Mucosa of descending colon (tissue), 3 donors: Measurements from ENCODE around the gene ST6GALNAC2. TPM values are rescaled to one million over a fixed set of nuclear protein-coding genes. Genes with fewer than 3 reads are reported as not detected.

Source experiments
- ATAC-seq: fragments of 200-7000 bp; cut with Tn5 transposase; one replicate; pipeline ENCODE4 v1.9.1; 2020; ENCODE audit warnings: mild to moderate bottlenecking, moderate library complexity
- DNase-seq, 3 donors: peaks; one replicate each; pipeline ENCODE4 v3.0.0-alpha.2; 2020
- H3K36me3 ChIP-seq: fragments of 200-600 bp; one replicate; pipeline ENCODE4 v1.8.0; 2021; ENCODE audit warnings: low read depth, mild to moderate bottlenecking
- H3K4me1 ChIP-seq: fragments of 200-600 bp; one replicate; pipeline ENCODE4 v1.8.0; 2021; ENCODE audit warnings: low read depth, mild to moderate bottlenecking
- H3K4me3 ChIP-seq: fragments of 200-600 bp; one replicate; pipeline ENCODE4 v1.8.0; 2021; ENCODE audit warnings: mild to moderate bottlenecking
- H3K9me3 ChIP-seq: fragments of 200-600 bp; one replicate; pipeline ENCODE4 v1.8.0; 2021; ENCODE audit warnings: mild to moderate bottlenecking
- intact Hi-C, 2 donors: fragments of 100-400 bp; cut with DNase I in 1 of 2; cut with micrococcal nuclease in 1 of 2; formaldehyde crosslinking; loops; one replicate each; pipeline versions ENCODE4 v1.11.0 to v1.11.1; 2022; cut with DNase I, micrococcal nuclease
- total RNA-seq, 3 donors: library from RNA; stranded (reverse); fragmentation: NEBNext Ultra II Directional in 2 of 3; extraction: Animal tissue kit (Norgen Biotek cat#: 25700) in 2 of 3; gene quantifications; one replicate each; pipeline versions ENCODE4 v1.2.1 to v1.2.4, GENCODE V29; 2021 to 2023
- TF ChIP-seq, protein P1 (sequence below): fragments of 200-600 bp; IDR thresholded peaks from one replicate; pipeline ENCODE4 v1.8.0; 2022; ENCODE audit warnings: antibody characterized with exemption, mild to moderate bottlenecking
- donor health status: DM: no; HTN: no; CAD: no; lungs with moderate emphysema.
- donor health status: DM: no; HTN: no; CAD: no.
- donor health status: DM: no; HTN: yes; CAD: no.

ST6GALNAC2 gene
- total RNA-seq, 3 donors from 2014 or later, result 3.7 to 11.1 (median 4.3) TPM

DNA sequence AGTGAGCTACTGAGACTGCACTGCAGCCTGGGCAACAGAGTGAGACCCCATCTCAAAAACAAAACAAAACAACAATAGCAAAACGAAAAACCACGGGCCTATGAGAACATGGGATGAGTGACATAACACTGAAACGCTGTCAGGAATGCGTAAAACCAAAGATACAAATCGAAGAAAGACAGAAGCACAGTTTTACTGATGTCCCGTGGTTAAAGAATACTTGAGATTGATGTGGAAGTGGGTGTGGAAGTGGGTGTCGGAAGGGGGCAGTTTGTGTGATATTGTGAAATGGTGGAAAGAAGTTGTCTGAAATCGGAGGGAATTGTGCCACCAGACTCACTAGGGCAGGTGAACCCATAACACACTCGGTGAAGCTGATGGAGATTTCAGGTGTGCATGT lies 9.5 kb downstream of the ST6GALNAC2 start:
- Histone ChIP-seq H3K4me3 (no peak overlapping the region), H3K9me3 (no peaks in the 10 kb centered on the region), H3K36me3 (no peaks in the 10 kb centered on the region), H3K4me1 (peaks cover 3% of the 10 kb centered on the region)
- intact Hi-C loops, result no loop called here
- TF ChIP-seq, protein P1, sequence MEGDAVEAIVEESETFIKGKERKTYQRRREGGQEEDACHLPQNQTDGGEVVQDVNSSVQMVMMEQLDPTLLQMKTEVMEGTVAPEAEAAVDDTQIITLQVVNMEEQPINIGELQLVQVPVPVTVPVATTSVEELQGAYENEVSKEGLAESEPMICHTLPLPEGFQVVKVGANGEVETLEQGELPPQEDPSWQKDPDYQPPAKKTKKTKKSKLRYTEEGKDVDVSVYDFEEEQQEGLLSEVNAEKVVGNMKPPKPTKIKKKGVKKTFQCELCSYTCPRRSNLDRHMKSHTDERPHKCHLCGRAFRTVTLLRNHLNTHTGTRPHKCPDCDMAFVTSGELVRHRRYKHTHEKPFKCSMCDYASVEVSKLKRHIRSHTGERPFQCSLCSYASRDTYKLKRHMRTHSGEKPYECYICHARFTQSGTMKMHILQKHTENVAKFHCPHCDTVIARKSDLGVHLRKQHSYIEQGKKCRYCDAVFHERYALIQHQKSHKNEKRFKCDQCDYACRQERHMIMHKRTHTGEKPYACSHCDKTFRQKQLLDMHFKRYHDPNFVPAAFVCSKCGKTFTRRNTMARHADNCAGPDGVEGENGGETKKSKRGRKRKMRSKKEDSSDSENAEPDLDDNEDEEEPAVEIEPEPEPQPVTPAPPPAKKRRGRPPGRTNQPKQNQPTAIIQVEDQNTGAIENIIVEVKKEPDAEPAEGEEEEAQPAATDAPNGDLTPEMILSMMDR, result no peak
- ATAC-seq (no peak), DNase-seq (no peak)

DNA sequence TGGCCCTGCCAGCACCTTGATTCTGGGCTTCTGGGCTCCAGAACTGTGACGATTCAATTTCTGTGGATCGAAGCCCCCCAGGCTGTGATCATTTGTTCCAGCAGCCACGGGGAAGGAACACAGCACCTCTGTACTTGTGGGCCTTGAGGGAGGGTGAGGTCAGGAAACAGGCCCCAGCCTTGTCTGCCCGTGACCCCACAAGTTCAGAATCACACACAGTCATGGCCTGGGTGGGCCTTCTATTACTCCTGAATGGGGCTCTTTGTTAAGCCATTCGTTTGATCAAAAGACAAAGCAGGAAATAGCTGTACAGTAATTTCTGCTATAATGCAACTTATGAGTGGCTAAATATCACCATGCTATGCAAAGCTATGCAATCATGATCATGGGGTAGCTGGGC lies 10.1 kb downstream of the ST6GALNAC2 start:
- ATAC-seq, result no peak
- TF ChIP-seq, protein P1, result no peak
- no peak for DNase-seq
- intact Hi-C loops, result no loop called here
- no peaks in the 10 kb centered on the region for H3K36me3 ChIP-seq
- no peaks in the 10 kb centered on the region for H3K9me3 ChIP-seq
- peaks cover 3% of the 10 kb centered on the region for H3K4me1 ChIP-seq
- no peak overlapping the region for H3K4me3 ChIP-seq

DNA sequence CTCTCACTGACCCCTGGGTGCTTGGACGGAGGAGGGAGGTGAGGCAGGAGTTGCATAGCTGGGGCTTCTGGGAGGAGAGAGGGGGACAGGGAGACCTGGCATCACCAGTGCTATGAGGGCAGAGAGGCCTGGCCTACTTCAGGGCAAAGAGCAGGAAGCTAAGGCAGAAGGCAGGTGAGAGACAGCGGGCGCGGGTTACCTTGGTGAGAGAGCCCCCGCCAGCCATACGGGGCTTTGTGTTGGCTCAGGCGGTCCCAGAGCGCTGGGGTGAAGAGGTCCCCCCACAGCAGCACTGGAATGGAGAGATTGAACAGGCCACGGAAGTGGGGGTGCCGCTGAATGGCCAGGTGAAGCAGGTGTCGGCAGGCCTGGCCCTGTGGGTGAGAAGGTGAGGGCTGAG lies 11.5 kb downstream of the ST6GALNAC2 start:
- no peak for DNase-seq
- intact Hi-C loops, result no loop called here
- no peak for ATAC-seq
- Histone ChIP-seq H3K4me3 (no peak overlapping the region), H3K36me3 (no peaks in the 10 kb centered on the region), H3K4me1 (peaks cover 3% of the 10 kb centered on the region), H3K9me3 (no peaks in the 10 kb centered on the region)
- TF ChIP-seq, protein P1, result no peak

DNA sequence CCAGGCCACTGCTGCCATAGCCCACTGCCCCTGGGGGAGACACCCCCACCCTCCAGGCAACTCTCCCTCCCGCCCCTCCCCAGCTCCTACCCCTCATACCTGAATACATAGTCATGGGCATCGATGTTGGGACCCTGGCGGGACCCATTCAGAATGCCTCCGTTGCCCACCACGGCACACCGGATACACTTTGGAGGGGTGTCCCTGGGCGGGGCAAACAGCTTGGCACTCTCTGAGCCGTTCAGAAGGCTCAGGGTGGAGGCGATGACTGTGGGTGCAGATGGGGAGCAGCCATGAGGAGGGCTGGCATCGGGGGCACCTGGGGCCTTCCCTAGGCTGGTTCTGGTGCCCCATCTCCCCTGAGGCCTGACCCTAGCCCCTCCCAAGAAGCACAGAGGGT lies 12.6 kb downstream of the ST6GALNAC2 start:
- ATAC-seq, result no peak
- H3K36me3 ChIP-seq, result no peaks in the 10 kb centered on the region
- TF ChIP-seq, protein P1, result no peak
- H3K9me3 ChIP-seq, result no peaks in the 10 kb centered on the region
- no peak for DNase-seq
- intact Hi-C loops, result no loop called here
- no peaks in the 10 kb centered on the region for H3K4me1 ChIP-seq
- H3K4me3 ChIP-seq, result no peak overlapping the region

DNA sequence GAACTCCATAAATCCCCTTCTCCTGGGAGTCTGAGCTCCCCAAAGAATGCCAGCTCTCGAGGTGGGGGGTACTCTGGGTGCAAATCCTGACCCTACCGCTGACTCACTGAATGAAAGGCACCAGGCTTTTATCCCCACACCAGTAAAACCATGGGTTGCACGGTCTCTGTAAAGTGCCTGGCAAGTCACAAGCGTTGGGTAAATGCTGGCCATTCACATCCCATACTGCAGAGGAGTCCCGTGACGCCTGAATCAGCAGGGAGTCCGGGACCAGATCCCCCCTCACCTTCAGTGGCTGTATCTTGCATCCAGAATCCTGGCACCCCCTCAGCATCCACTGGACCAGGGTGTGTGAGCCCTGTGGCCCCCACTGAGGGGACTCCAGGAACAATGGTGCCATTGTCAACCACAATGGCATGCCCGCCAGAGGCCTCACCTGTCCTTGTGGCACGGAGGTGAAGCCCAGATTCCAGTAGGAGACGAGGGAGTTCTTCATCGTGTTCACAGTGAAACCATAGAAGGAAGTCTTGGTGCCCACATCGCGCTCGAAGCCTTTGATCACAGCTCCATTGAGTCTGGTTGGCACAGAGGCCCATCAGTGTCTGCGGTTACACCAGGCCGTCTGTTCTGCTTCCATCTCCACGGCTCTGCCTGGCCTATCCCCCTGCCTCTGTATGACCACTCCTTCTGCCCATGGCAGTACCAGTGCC lies 13.3 kb downstream of the ST6GALNAC2 start:
- Histone ChIP-seq H3K4me3 (no peak overlapping the region), H3K4me1 (no peaks in the 10 kb centered on the region), H3K36me3 (no peaks in the 10 kb centered on the region), H3K9me3 (no peaks in the 10 kb centered on the region)
- TF ChIP-seq, protein P1, result no peak
- intact Hi-C loops, result no loop called here
- no peak for ATAC-seq
- no peak for DNase-seq
